HT1080 (cell line): ENCODE data around the gene CPSF2. TPM values are rescaled to one million over a fixed set of nuclear protein-coding genes. Genes with fewer than 3 reads are reported as not detected.

Experiments
- total RNA-seq: library from RNA; depleted of rRNA; stranded (reverse); fragments of >200 nt; shearing (Covaris generic); gene quantifications from 2 replicates; pipeline ENCODE4 v1.2.3, GENCODE V29; 2014; rRNA removed

Gene CPSF2
- total RNA-seq, 1 experiment from 2014 or later, result 68.9 TPM

Other genes starting within 250 kb of the CPSF2 start
- 0.47 and 0.67 TPM in 2 replicates for gene FBLN5, start 174.3 kb upstream of the CPSF2 start, total RNA-seq
- gene TRIP11, start 81.9 kb upstream of the CPSF2 start, total RNA-seq, result 15.2 and 16.7 TPM in 2 replicates
- 32.0 and 34.6 TPM in 2 replicates for gene ATXN3, start 15.4 kb upstream of the CPSF2 start, total RNA-seq
- gene NDUFB1, start 263 bp upstream of the CPSF2 start, total RNA-seq, result 142 and 248 TPM in 2 replicates
- gene SLC24A4, start 201.2 kb downstream of the CPSF2 start, total RNA-seq, result 0.03 TPM in 1 of 2 replicates, not detected in the other